Adrenal gland (tissue), 5 donors: ENCODE results near the gene DDX6.

Source experiments
- POLR2A ChIP-seq, 2 donors: fragments of 450-650 bp; IDR thresholded peaks; one replicate each; pipeline ENCODE4 v1.6.1; 2017; ENCODE audit warnings: antibody characterized with exemption in 2 of 2, mild to moderate bottlenecking in 2 of 2, moderate library complexity in 1 of 2
- TF ChIP-seq, protein P1 (sequence below), 6 experiments: fragments of 450-650 bp in 4 of 6; fragments of 200-600 bp in 2 of 6; sonication (generic) in 1 of 6; IDR thresholded peaks; 1 replicate in 5 of 6; 2 replicates in 1 of 6; pipeline versions ENCODE4 v1.5.1 to v1.8.0; 2016 to 2021; ENCODE audit warnings: antibody characterized with exemption in 6 of 6, mild to moderate bottlenecking in 2 of 6, moderate library complexity in 1 of 6
- donor health status: DM: no; HTN: no; CAD: no.

DNA sequence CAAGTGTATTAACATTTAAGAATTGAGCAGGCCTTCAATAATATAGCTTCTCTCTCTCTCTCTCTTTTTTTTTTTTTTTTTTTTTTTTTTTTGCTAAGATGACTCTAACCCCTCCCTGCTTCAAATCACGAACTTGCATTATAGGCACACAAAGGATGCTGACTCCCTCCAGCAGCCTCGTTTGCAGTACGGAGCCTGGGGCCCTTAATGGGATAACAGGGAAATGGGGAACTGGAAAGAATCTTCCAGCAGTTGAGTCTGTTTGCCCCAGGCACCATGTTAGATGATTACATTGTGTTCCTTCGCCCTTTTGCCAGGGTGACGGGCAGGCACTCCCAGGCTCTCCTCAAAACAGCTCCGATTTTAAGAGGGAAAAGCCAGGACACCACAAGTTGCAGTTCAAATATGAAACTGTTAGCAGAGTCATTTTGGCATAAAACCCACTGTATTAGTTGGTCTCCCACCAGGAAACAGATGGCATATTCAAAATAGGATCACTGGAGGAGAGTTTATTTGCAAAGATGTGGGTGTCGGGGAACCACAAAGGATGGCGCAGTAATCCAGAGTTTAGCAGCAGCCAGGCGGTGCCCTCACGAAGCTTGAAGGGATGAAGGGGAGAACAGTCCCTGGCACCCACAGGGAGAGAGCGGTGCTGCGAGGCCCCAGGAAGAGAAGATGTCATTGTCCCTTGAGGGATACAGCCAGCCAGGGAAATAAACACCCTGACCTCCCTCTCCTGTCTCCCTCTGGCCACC is 85.0 kb downstream of the DDX6 start:
- TF ChIP-seq, protein P1, sequence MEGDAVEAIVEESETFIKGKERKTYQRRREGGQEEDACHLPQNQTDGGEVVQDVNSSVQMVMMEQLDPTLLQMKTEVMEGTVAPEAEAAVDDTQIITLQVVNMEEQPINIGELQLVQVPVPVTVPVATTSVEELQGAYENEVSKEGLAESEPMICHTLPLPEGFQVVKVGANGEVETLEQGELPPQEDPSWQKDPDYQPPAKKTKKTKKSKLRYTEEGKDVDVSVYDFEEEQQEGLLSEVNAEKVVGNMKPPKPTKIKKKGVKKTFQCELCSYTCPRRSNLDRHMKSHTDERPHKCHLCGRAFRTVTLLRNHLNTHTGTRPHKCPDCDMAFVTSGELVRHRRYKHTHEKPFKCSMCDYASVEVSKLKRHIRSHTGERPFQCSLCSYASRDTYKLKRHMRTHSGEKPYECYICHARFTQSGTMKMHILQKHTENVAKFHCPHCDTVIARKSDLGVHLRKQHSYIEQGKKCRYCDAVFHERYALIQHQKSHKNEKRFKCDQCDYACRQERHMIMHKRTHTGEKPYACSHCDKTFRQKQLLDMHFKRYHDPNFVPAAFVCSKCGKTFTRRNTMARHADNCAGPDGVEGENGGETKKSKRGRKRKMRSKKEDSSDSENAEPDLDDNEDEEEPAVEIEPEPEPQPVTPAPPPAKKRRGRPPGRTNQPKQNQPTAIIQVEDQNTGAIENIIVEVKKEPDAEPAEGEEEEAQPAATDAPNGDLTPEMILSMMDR (IDR thresholded peaks at IDR 0.05) = no peak
- no peak for TF ChIP-seq POLR2A (IDR thresholded peaks at IDR 0.05)
